ENCODE results near the gene PDCD4. TPM values are rescaled to one million over a fixed set of nuclear protein-coding genes. Genes with fewer than 3 reads are reported as not detected.

Gene PDCD4
- total and polyA plus RNA-seq, 2 of the 4 experiments (the other 2 are of a cell fraction): 10.9 to 49.7 TPM

DNA sequence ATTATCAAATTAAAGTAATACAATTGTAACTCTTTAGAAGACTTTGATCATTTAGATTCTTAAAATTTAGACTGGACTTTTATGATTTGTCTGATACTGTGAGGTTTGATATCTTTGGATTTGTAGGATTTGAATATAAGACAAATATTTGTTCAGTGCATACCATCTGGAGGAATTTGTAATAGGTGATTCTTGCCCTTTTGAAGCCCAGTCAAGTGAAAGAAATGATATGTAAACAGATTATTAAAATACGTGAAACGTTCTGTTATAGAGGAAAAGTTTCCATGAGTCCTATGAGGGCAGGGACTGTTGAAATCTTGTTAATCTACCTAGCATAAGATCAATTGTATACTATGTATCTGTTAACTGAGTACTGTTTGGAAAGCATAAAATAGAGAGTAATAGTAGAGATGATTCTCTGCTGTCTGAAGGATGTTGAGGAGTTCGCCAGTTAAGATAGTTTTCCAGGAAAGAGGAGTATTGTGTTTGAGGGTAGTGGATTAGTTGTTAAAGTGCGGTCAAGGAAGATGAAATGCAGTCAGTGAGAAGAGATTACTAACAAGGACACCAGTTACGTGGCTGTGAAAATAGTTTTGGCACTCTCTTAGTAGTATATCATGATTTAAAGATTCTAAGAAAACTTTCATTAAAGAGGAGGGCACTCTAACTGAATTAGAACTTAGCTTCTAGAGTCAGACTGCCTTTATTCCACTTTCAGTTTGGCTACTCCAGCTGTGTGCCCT, 14.4 kb downstream of the PDCD4 start:
- H2BK20ac ChIP-seq (ENCODE audit: low read depth, low read length): no peak overlapping the region
- H3K9me3 ChIP-seq (ENCODE audit: control insufficient read depth, insufficient read depth, low read length): no peaks in the 10 kb centered on the region
- H4K91ac ChIP-seq (ENCODE audit: insufficient read depth, low read depth, low read length): no peak overlapping the region
- intact Hi-C loops (cut with micrococcal nuclease): no loop called here
- no peak overlapping the region for H3K23ac ChIP-seq (ENCODE audit: low read depth, low read length)
- H3K14ac ChIP-seq (replicated peaks; ENCODE audit: low read depth, low read length): no peak overlapping the region
- no peak for DNase-seq
- no TSS peak for BruUV-seq (replicated peaks)
- ATAC-seq (ENCODE audit: low read depth): peak; percentile 14; the same call in 1 of the 2 replicates
- no peak overlapping the region for H3K4me3 ChIP-seq (ENCODE audit: insufficient read depth, low read depth, low read length)
- peaks cover 9% of the 10 kb centered on the region; the same call in 1 of the 2 replicates for H3K36me3 ChIP-seq (ENCODE audit: control insufficient read depth, insufficient read depth, low read length)
- no peaks in the 10 kb centered on the region for H3K4me1 ChIP-seq (ENCODE audit: control insufficient read depth, insufficient read depth, low read length)
- H4K8ac ChIP-seq (ENCODE audit: low read depth in 2 of 2, low read length in 2 of 2): no peak overlapping the region
- no peak overlapping the region for H2BK5ac ChIP-seq (ENCODE audit: low read depth, low read length, poor library complexity, severe bottlenecking)
- dilution Hi-C loops (cut with HindIII; ENCODE audit: low sequenced_read_pairs, unreplicated experiment): no loop called here
- H2AK9ac ChIP-seq (replicated peaks; ENCODE audit: low read depth, low read length, poor library complexity): no peak overlapping the region
- no peak overlapping the region for H2BK15ac ChIP-seq (ENCODE audit: low read depth, low read length)
- H2BK120ac ChIP-seq (ENCODE audit: low read depth, low read length): no peak overlapping the region
- H4K5ac ChIP-seq (ENCODE audit: low read depth, low read length): no peak overlapping the region
- ChIA-PET CTCF (interaction anchor here (1.8 kb wide), 2 partner anchors 32 to 140 kb away, joined by 4 to 7 read pairs; no protein-coding TSS in a partner anchor), POLR2A (ENCODE audit: unreplicated experiment) (no interaction called here)
- H3K27me3 ChIP-seq (ENCODE audit: control insufficient read depth, insufficient read depth, low read length): no peaks in the 10 kb centered on the region
- in situ Hi-C loops (cut with MboI; ENCODE audit: low sequenced_read_pairs): loop anchor here (10.0 kb wide), 1 partner anchor 581 kb away; the partner anchor contains the start of gene SMNDC1
- no peak overlapping the region for H3K4me2 ChIP-seq (ENCODE audit: low read depth, low read length)
- no peak overlapping the region for H2AK5ac ChIP-seq (ENCODE audit: low read depth, low read length)
- H3K4ac ChIP-seq (ENCODE audit: low read depth, low read length): no peak overlapping the region
- WGBS, 2 experiments (ENCODE audit: extremely low coverage in 2 of 2, insufficient read length in 1 of 2): 100% methylated on average over 1 to 2 of the region's 5 CpGs
- no peak overlapping the region for H3K9ac ChIP-seq (ENCODE audit: low read depth, low read length)
- no peak overlapping the region for H3K27ac ChIP-seq (ENCODE audit: insufficient read depth, low read length)
- H4K20me1 ChIP-seq (ENCODE audit: insufficient read depth, low read length): no peaks in the 10 kb centered on the region
- no peak overlapping the region for H3K56ac ChIP-seq (ENCODE audit: extremely low read depth, insufficient read depth, low read length)
- no peaks in the 10 kb centered on the region; the same call in 1 of the 2 replicates for H3K9me1 ChIP-seq (ENCODE audit: insufficient read depth, low read length)
- peaks cover 0 to 3% of the 10 kb centered on the region in 2 experiments; a peak in 2 of 4 replicates for H3K79me1 ChIP-seq (ENCODE audit: low read depth in 1 of 2, low read length in 2 of 2)
- no peak overlapping the region for H2AFZ ChIP-seq (replicated peaks; ENCODE audit: low read length, poor library complexity)
- no peak overlapping the region for H3K18ac ChIP-seq (ENCODE audit: low read depth, low read length)
- TF ChIP-seq RAD21 (IDR thresholded peaks at IDR 0.05; ENCODE audit: low read length) (no peak), NFE2L2 (IDR thresholded peaks at IDR 0.05; ENCODE audit: low read depth, low read length) (no peak), CEBPB (IDR thresholded peaks at IDR 0.05; ENCODE audit: low read depth, low read length) (no peak), RCOR1 (IDR thresholded peaks at IDR 0.05; ENCODE audit: insufficient replicate concordance, low read length) (no peak), MAZ (IDR thresholded peaks at IDR 0.05; ENCODE audit: borderline replicate concordance, low read depth, low read length) (no peak), RFX5 (IDR thresholded peaks at IDR 0.05; ENCODE audit: low read depth, low read length) (no peak), FOS (IDR thresholded peaks at IDR 0.05; ENCODE audit: low read depth, low read length) (no peak), SMC3 (IDR thresholded peaks at IDR 0.05; ENCODE audit: low read depth, low read length) (no peak), CHD1 (IDR thresholded peaks at IDR 0.05; ENCODE audit: low read depth, low read length) (no peak), MXI1 (IDR thresholded peaks at IDR 0.05; ENCODE audit: borderline replicate concordance, low read depth, low read length) (no peak), MAFK (IDR thresholded peaks at IDR 0.05; ENCODE audit: low read depth, low read length) (no peak), POLR2A (IDR thresholded peaks at IDR 0.05; ENCODE audit: low read depth, low read length) (no peak)
- TF ChIP-seq, protein P1, sequence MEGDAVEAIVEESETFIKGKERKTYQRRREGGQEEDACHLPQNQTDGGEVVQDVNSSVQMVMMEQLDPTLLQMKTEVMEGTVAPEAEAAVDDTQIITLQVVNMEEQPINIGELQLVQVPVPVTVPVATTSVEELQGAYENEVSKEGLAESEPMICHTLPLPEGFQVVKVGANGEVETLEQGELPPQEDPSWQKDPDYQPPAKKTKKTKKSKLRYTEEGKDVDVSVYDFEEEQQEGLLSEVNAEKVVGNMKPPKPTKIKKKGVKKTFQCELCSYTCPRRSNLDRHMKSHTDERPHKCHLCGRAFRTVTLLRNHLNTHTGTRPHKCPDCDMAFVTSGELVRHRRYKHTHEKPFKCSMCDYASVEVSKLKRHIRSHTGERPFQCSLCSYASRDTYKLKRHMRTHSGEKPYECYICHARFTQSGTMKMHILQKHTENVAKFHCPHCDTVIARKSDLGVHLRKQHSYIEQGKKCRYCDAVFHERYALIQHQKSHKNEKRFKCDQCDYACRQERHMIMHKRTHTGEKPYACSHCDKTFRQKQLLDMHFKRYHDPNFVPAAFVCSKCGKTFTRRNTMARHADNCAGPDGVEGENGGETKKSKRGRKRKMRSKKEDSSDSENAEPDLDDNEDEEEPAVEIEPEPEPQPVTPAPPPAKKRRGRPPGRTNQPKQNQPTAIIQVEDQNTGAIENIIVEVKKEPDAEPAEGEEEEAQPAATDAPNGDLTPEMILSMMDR (conservative IDR thresholded peaks at IDR 0.05; ENCODE audit: low read depth, low read length): no peak
- TF ChIP-seq, protein P2, sequence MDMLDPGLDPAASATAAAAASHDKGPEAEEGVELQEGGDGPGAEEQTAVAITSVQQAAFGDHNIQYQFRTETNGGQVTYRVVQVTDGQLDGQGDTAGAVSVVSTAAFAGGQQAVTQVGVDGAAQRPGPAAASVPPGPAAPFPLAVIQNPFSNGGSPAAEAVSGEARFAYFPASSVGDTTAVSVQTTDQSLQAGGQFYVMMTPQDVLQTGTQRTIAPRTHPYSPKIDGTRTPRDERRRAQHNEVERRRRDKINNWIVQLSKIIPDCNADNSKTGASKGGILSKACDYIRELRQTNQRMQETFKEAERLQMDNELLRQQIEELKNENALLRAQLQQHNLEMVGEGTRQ (IDR thresholded peaks at IDR 0.05; ENCODE audit: low read depth, low read length): no peak
- TF ChIP-seq, protein P3, sequence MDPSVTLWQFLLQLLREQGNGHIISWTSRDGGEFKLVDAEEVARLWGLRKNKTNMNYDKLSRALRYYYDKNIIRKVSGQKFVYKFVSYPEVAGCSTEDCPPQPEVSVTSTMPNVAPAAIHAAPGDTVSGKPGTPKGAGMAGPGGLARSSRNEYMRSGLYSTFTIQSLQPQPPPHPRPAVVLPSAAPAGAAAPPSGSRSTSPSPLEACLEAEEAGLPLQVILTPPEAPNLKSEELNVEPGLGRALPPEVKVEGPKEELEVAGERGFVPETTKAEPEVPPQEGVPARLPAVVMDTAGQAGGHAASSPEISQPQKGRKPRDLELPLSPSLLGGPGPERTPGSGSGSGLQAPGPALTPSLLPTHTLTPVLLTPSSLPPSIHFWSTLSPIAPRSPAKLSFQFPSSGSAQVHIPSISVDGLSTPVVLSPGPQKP (IDR thresholded peaks at IDR 0.05; ENCODE audit: borderline replicate concordance, low read depth, low read length): no peak

All from IMR-90 (cell line).